ENCODE measurements around the gene ETNK1.

Gene ETNK1

GRCh38 chr12:22627371-22627770 lies 2.4 kb downstream of the ETNK1 start:
- intact Hi-C loops (cut with DNase I): no loop called here
- DNase-seq: no peak

- DNase-seq: no peak
- intact Hi-C loops (cut with DNase I): no loop called here
These were observed 3.3 kb downstream of the ETNK1 start for GRCh38 chr12:22628228-22628627.

GRCh38 chr12:22631863-22632463 lies 7.0 kb downstream of the ETNK1 start:
- no peak for DNase-seq
- intact Hi-C loops (cut with DNase I): no loop called here

- intact Hi-C loops (cut with DNase I): no loop called here
- no peak for DNase-seq
These were observed 9.9 kb downstream of the ETNK1 start for GRCh38 chr12:22634883-22635282.

GRCh38 chr12:22635812-22636211 lies 10.8 kb downstream of the ETNK1 start:
- intact Hi-C loops (cut with DNase I): no loop called here
- DNase-seq: no peak

- no peak for DNase-seq
- intact Hi-C loops (cut with DNase I): no loop called here
These were observed 15.9 kb downstream of the ETNK1 start for GRCh38 chr12:22640851-22641250.

- intact Hi-C loops (cut with DNase I): no loop called here
- no peak for DNase-seq
These were observed 16.5 kb downstream of the ETNK1 start for GRCh38 chr12:22641353-22642053.

- intact Hi-C loops (cut with DNase I): no loop called here
- DNase-seq: no peak
These were observed 23.7 kb downstream of the ETNK1 start for GRCh38 chr12:22648668-22649067.

- intact Hi-C loops (cut with DNase I): no loop called here
- no peak for DNase-seq
These were observed 28.1 kb downstream of the ETNK1 start for GRCh38 chr12:22653075-22653474.

GRCh38 chr12:22653791-22654190 lies 28.8 kb downstream of the ETNK1 start:
- intact Hi-C loops (cut with DNase I): no loop called here
- DNase-seq: no peak

- DNase-seq: no peak
These were observed 31.4 kb downstream of the ETNK1 start for GRCh38 chr12:22656376-22656775.

GRCh38 chr12:22656831-22657230 lies 31.9 kb downstream of the ETNK1 start:
- intact Hi-C loops (cut with DNase I): no loop called here
- DNase-seq: no peak

More at GRCh38 chr12:22656376-22656775, 31.4 kb downstream of the ETNK1 start:
- intact Hi-C loops (cut with DNase I): no loop called here

GRCh38 chr12:22657538-22657937 lies 32.6 kb downstream of the ETNK1 start:
- DNase-seq: no peak
- intact Hi-C loops (cut with DNase I): no loop called here

- intact Hi-C loops (cut with DNase I): no loop called here
These were observed 33.2 kb downstream of the ETNK1 start for GRCh38 chr12:22658214-22658613.

GRCh38 chr12:22662356-22662755 lies 37.4 kb downstream of the ETNK1 start:
- DNase-seq: no peak
- intact Hi-C loops (cut with DNase I): no loop called here

More at GRCh38 chr12:22658214-22658613, 33.2 kb downstream of the ETNK1 start:
- DNase-seq: no peak

GRCh38 chr12:22665476-22665875 lies 40.5 kb downstream of the ETNK1 start:
- no peak for DNase-seq
- intact Hi-C loops (cut with DNase I): no loop called here

GRCh38 chr12:22667122-22667521 lies 42.2 kb downstream of the ETNK1 start:
- intact Hi-C loops (cut with DNase I): no loop called here
- DNase-seq: no peak

- intact Hi-C loops (cut with DNase I): no loop called here
- DNase-seq: no peak
These were observed 43.5 kb downstream of the ETNK1 start for GRCh38 chr12:22668441-22668840.

- DNase-seq: no peak
- intact Hi-C loops (cut with DNase I): no loop called here
These were observed 45.8 kb downstream of the ETNK1 start for GRCh38 chr12:22670762-22671161.

GRCh38 chr12:22672951-22673350 lies 48.0 kb downstream of the ETNK1 start:
- DNase-seq: no peak
- intact Hi-C loops (cut with DNase I): no loop called here
